Cardiac fibroblast (primary cell): ENCODE data around the gene KEL.
A peak's percentile ranks its signal among the peaks of the same experiment; 100 is the strongest.

ENCODE experiments used
- DNase-seq, 2 donors: peaks; one replicate each; pipeline versions ENCODE4 v3.0.0 to v3.0.0-alpha.2; 2010; ENCODE audit warnings: low read depth in 2 of 2
- H3K4me3 ChIP-seq, 2 donors: replicated peaks in 1 of 2; 1 replicate in 1 of 2; 2 replicates in 1 of 2; pipeline ENCODE4 v1.5.1; 2011; ENCODE audit warnings: low read depth in 2 of 2, low read length in 2 of 2, mild to moderate bottlenecking in 2 of 2, moderate library complexity in 1 of 2
- CTCF ChIP-seq: IDR thresholded peaks from one replicate; pipeline ENCODE4 v1.5.1; 2011; ENCODE audit warnings: low read depth, mild to moderate bottlenecking, low read length, inconsistent platforms

The KEL gene

GRCh38 chr7:142960955-142961512, 1.1 kb downstream of the KEL start:
- TF ChIP-seq CTCF: no peak
- no peak for DNase-seq

GRCh38 chr7:142959202-142959601, 3.0 kb downstream of the KEL start:
- no peak for TF ChIP-seq CTCF
- H3K4me3 ChIP-seq: no peak overlapping the region
- no peak for DNase-seq

More at GRCh38 chr7:142960955-142961512, 1.1 kb downstream of the KEL start:
- H3K4me3 ChIP-seq: no peak overlapping the region

- TF ChIP-seq CTCF: no peak
- no peak overlapping the region for H3K4me3 ChIP-seq
- DNase-seq: no peak
These were observed 4.4 kb downstream of the KEL start for GRCh38 chr7:142957723-142958122.

GRCh38 chr7:142956951-142957623, 5.1 kb downstream of the KEL start:
- no peak for TF ChIP-seq CTCF
- no peak overlapping the region for H3K4me3 ChIP-seq
- peak in 1 of 2 donors; percentile 27 for DNase-seq

- no peak for TF ChIP-seq CTCF
- H3K4me3 ChIP-seq: no peak overlapping the region
- DNase-seq: no peak
These were observed 7.4 kb downstream of the KEL start for GRCh38 chr7:142954680-142955268.

GRCh38 chr7:142950235-142950634, 11.9 kb downstream of the KEL start:
- DNase-seq: no peak
- H3K4me3 ChIP-seq: no peak overlapping the region
- no peak for TF ChIP-seq CTCF

GRCh38 chr7:142948603-142949002, 13.6 kb downstream of the KEL start:
- TF ChIP-seq CTCF: no peak
- no peak for DNase-seq
- H3K4me3 ChIP-seq: no peak overlapping the region
